Type B pancreatic cell (in vitro differentiated cells): ENCODE data around the gene TMEM179. TPM values are rescaled to one million over a fixed set of nuclear protein-coding genes. Genes with fewer than 3 reads are reported as not detected.

Experiments
- DNase-seq: peaks from one replicate; pipeline ENCODE4 v3.0.0; 2021; ENCODE audit warnings: mixed read lengths; ENCODE audit not compliant: unreplicated experiment; ENCODE audit errors: extremely low spot score
- H3K27ac Mint-ChIP-seq: 2 replicates; pipeline ENCODE4 v1.8.0; 2021; ENCODE audit warnings: mild to moderate bottlenecking, mixed read lengths
- H3K27me3 Mint-ChIP-seq: 2 replicates; pipeline ENCODE4 v1.8.0; 2021; ENCODE audit warnings: mixed read lengths
- H3K36me3 Mint-ChIP-seq: 2 replicates; pipeline ENCODE4 v1.8.0; 2021; ENCODE audit warnings: mixed read lengths
- H3K4me1 Mint-ChIP-seq: one replicate; pipeline ENCODE4 v1.8.0; 2021; ENCODE audit warnings: mixed read lengths; ENCODE audit not compliant: unreplicated experiment
- H3K4me3 Mint-ChIP-seq: 2 replicates; pipeline ENCODE4 v1.8.0; 2021; ENCODE audit warnings: mild to moderate bottlenecking, mixed read lengths
- H3K9me3 Mint-ChIP-seq: 2 replicates; pipeline ENCODE4 v1.8.0; 2021; ENCODE audit warnings: mixed read lengths
- CTCF ChIP-seq: fragments of 200-600 bp; sonication (generic); conservative IDR thresholded peaks from 2 replicates; pipeline ENCODE4 v1.5.0; 2021; ENCODE audit warnings: antibody characterized with exemption, mild to moderate bottlenecking
- total RNA-seq: library from RNA; stranded (reverse); gene quantifications from 2 replicates; pipeline ENCODE4 v1.2.1, GENCODE V29; 2021; ENCODE audit warnings: low replicate concordance

Gene TMEM179
- total RNA-seq, 1 donor from 2014 or later: 9.0 TPM

GRCh38 chr14:104563191-104563741 lies 41.3 kb downstream of the TMEM179 start:
- Mint-ChIP-seq H3K4me3 (no peak overlapping the region), H3K27me3 (peaks cover 18% of the 10 kb centered on the region), H3K9me3 (no peaks in the 10 kb centered on the region), H3K4me1 (peaks cover 7% of the 10 kb centered on the region), H3K27ac (no peak overlapping the region), H3K36me3 (no peaks in the 10 kb centered on the region)
- DNase-seq: no peak
- TF ChIP-seq CTCF: no peak

GRCh38 chr14:104562606-104563005 lies 42.0 kb downstream of the TMEM179 start:
- no peak overlapping the region for H3K27ac Mint-ChIP-seq
- H3K36me3 Mint-ChIP-seq: no peaks in the 10 kb centered on the region
- no peak overlapping the region for H3K4me3 Mint-ChIP-seq
- no peak for DNase-seq
- H3K4me1 Mint-ChIP-seq: peaks cover 6% of the 10 kb centered on the region
- TF ChIP-seq CTCF: no peak
- no peaks in the 10 kb centered on the region for H3K9me3 Mint-ChIP-seq
- peaks cover 18% of the 10 kb centered on the region for H3K27me3 Mint-ChIP-seq

GRCh38 chr14:104561632-104562495 lies 42.7 kb downstream of the TMEM179 start:
- TF ChIP-seq CTCF: no peak
- no peaks in the 10 kb centered on the region for H3K9me3 Mint-ChIP-seq
- H3K36me3 Mint-ChIP-seq: no peaks in the 10 kb centered on the region
- peaks cover 4% of the 10 kb centered on the region for H3K4me1 Mint-ChIP-seq
- H3K27ac Mint-ChIP-seq: no peak overlapping the region
- no peak for DNase-seq
- no peak overlapping the region for H3K4me3 Mint-ChIP-seq
- H3K27me3 Mint-ChIP-seq: peaks cover 18% of the 10 kb centered on the region

- no peak overlapping the region for H3K4me3 Mint-ChIP-seq
- H3K27ac Mint-ChIP-seq: no peak overlapping the region
- no peaks in the 10 kb centered on the region for H3K9me3 Mint-ChIP-seq
- H3K27me3 Mint-ChIP-seq: peaks cover 18% of the 10 kb centered on the region
- DNase-seq: no peak
- no peaks in the 10 kb centered on the region for H3K36me3 Mint-ChIP-seq
- H3K4me1 Mint-ChIP-seq: peaks cover 4% of the 10 kb centered on the region
- no peak for TF ChIP-seq CTCF
Measured at GRCh38 chr14:104561124-104561557, 43.4 kb downstream of the TMEM179 start.

- DNase-seq: no peak
- peaks cover 4% of the 10 kb centered on the region for H3K4me1 Mint-ChIP-seq
- no peaks in the 10 kb centered on the region for H3K36me3 Mint-ChIP-seq
- no peak overlapping the region for H3K4me3 Mint-ChIP-seq
- no peaks in the 10 kb centered on the region for H3K9me3 Mint-ChIP-seq
- TF ChIP-seq CTCF: no peak
- H3K27ac Mint-ChIP-seq: no peak overlapping the region
- H3K27me3 Mint-ChIP-seq: peaks cover 15% of the 10 kb centered on the region
Measured at GRCh38 chr14:104560586-104560945, 44.0 kb downstream of the TMEM179 start.
